Measurements from ENCODE around the gene PSD2. TPM values are rescaled to one million over a fixed set of nuclear protein-coding genes. Genes with fewer than 3 reads are reported as not detected.

Gene PSD2
- total RNA-seq, 1 experiment from 2014 or later, result 0.22 TPM

DNA sequence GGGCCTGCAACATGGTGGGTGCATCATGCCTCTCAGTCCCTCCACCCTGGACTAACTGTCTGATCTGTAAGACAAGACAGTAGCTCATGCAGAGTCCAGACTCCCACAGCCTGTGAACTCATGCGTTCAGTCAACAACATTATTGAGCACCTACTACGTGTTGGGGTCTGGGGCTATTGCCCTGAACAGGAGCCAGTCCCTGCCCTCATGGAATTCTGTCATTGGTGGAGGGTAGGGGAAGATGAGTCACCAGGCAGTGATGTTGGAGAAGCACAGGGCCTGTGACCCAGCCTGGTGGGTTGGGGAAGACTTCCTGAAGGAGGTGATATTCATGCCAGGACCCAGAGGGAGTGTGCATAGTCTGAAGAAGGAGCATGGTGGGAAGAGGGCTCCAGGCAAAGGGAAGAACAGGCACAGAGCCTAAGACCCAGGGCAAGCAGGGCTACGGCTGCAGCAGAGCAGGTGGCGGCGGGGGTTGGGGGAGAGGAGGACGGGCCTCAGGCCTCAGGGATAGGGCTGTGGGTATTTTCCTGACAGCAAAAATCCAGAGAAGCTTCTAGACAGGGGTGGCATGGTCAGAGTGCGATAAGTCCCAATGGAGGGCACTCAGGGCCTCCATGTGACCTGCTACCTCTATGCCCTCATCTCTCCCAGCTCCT is 26.7 kb upstream of the PSD2 start:
- Histone ChIP-seq H3K23me2 (ENCODE audit: insufficient read length, low read depth, low read length, poor library complexity, severe bottlenecking) (no peaks in the 10 kb centered on the region), H3K4me2 (ENCODE audit: insufficient read depth, insufficient read length, low read length) (no peak overlapping the region), H3K23ac (ENCODE audit: insufficient read length, low read depth, low read length) (no peak overlapping the region), H4K20me1 (ENCODE audit: control insufficient read depth, insufficient read depth, insufficient read length) (no peaks in the 10 kb centered on the region), H2BK5ac (ENCODE audit: insufficient read length, low read length) (no peak overlapping the region), H2AK5ac (ENCODE audit: insufficient read length, low read length) (no peak overlapping the region), H4K91ac (ENCODE audit: insufficient read length, low read depth, low read length) (no peak overlapping the region), H3K9ac (ENCODE audit: extremely low read depth, insufficient read length, low read length) (no peak overlapping the region), H4K8ac (replicated peaks; ENCODE audit: insufficient read length, low read depth, low read length) (no peak overlapping the region), H4K5ac (ENCODE audit: insufficient read length, low read depth, low read length) (no peak overlapping the region), H3K4ac (ENCODE audit: low read depth, low read length) (no peak overlapping the region), H2AFZ (ENCODE audit: low read length) (no peak overlapping the region), H3K79me2 (ENCODE audit: insufficient read depth, low read length) (no peaks in the 10 kb centered on the region), H2BK120ac (ENCODE audit: low read depth, low read length, poor library complexity, severe bottlenecking) (no peak overlapping the region), H3K27ac (ENCODE audit: insufficient read length, low read depth, low read length) (no peak overlapping the region), H3K4me1 (ENCODE audit: insufficient read depth, low read length) (peaks cover 2% of the 10 kb centered on the region; the same call in 1 of the 2 replicates), H3K79me1 (ENCODE audit: insufficient read depth, low read depth, low read length, poor library complexity, severe bottlenecking) (no peaks in the 10 kb centered on the region), H3K27me3 (ENCODE audit: insufficient read depth, low read length) (no peaks in the 10 kb centered on the region; the same call in 1 of the 2 replicates), H2BK20ac (ENCODE audit: low read depth, low read length, poor library complexity, severe bottlenecking) (no peak overlapping the region), H2BK12ac (ENCODE audit: insufficient read length, low read depth, low read length) (no peak overlapping the region), H3K14ac (ENCODE audit: insufficient read depth, low read length) (no peak overlapping the region; the same call in 1 of the 2 replicates), H3T11ph (ENCODE audit: low read length) (no peak overlapping the region), H3K9me3 (ENCODE audit: control insufficient read depth, low read depth, low read length) (no peaks in the 10 kb centered on the region), H3K56ac (ENCODE audit: insufficient read length, low read depth, low read length) (no peak overlapping the region), H3K18ac (ENCODE audit: insufficient read length, low read depth, low read length) (no peak overlapping the region), H2BK15ac (ENCODE audit: low read depth, low read length) (no peak overlapping the region)
- no CpG with 5 or more reads among the region's 7 CpGs for WGBS (ENCODE audit: extremely low coverage, insufficient read length, low lambda C conversion rate)
- no peaks in the 10 kb centered on the region for H3K36me3 Mint-ChIP-seq (ENCODE audit: insufficient read depth in 1 of 3, low read depth in 3 of 3)
- TF ChIP-seq, protein P1, sequence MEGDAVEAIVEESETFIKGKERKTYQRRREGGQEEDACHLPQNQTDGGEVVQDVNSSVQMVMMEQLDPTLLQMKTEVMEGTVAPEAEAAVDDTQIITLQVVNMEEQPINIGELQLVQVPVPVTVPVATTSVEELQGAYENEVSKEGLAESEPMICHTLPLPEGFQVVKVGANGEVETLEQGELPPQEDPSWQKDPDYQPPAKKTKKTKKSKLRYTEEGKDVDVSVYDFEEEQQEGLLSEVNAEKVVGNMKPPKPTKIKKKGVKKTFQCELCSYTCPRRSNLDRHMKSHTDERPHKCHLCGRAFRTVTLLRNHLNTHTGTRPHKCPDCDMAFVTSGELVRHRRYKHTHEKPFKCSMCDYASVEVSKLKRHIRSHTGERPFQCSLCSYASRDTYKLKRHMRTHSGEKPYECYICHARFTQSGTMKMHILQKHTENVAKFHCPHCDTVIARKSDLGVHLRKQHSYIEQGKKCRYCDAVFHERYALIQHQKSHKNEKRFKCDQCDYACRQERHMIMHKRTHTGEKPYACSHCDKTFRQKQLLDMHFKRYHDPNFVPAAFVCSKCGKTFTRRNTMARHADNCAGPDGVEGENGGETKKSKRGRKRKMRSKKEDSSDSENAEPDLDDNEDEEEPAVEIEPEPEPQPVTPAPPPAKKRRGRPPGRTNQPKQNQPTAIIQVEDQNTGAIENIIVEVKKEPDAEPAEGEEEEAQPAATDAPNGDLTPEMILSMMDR (conservative IDR thresholded peaks at IDR 0.05), result no peak
- no peaks in the 10 kb centered on the region; a peak in 1 of 5 replicates for H3K9me3 Mint-ChIP-seq
- H3K27me3 Mint-ChIP-seq (ENCODE audit: low read depth), result peaks cover 53% of the 10 kb centered on the region
- no peak for DNase-seq
- no peak overlapping the region for H3K27ac Mint-ChIP-seq
- H3K4me3 Mint-ChIP-seq, result no peak overlapping the region; a peak in 1 of 5 replicates
- peaks cover 18 to 21% of the 10 kb centered on the region in 2 experiments for H3K4me1 Mint-ChIP-seq

Measured in H9 (cell line).